Aorta (tissue), 5 donors: ENCODE data around the gene RAG1. TPM values are rescaled to one million over a fixed set of nuclear protein-coding genes. Genes with fewer than 3 reads are reported as not detected.

Experiments used
- ATAC-seq: fragments of 200-7000 bp; cut with Tn5 transposase; one replicate; pipeline ENCODE4 v1.9.1; 2022; ENCODE audit warnings: moderate library complexity; ENCODE audit not compliant: low FRiP score
- DNase-seq, 2 donors: peaks; one replicate each; pipeline ENCODE4 v3.0.0-alpha.2; 2020
- H3K27ac ChIP-seq, 2 donors: one replicate each; pipeline ENCODE4 v1.5.1; 2013; ENCODE audit warnings: low read length in 2 of 2, mild to moderate bottlenecking in 2 of 2, moderate library complexity in 2 of 2, control low read depth in 1 of 2, inconsistent platforms in 1 of 2, low read depth in 1 of 2
- H3K27me3 ChIP-seq, 2 donors: one replicate each; pipeline ENCODE4 v1.6.1; 2013; ENCODE audit warnings: control low read depth in 1 of 2, low read length in 1 of 2, mild to moderate bottlenecking in 1 of 2, moderate library complexity in 1 of 2; ENCODE audit not compliant: insufficient read depth in 2 of 2, control insufficient read depth in 1 of 2
- H3K36me3 ChIP-seq, 2 donors: one replicate each; pipeline ENCODE4 v1.6.1; 2013; ENCODE audit warnings: control low read depth in 1 of 2, low read length in 1 of 2, mild to moderate bottlenecking in 1 of 2; ENCODE audit not compliant: insufficient read depth in 2 of 2, control insufficient read depth in 1 of 2
- H3K4me1 ChIP-seq, 2 donors: one replicate each; pipeline ENCODE4 v1.6.1; 2013; ENCODE audit warnings: low read length in 2 of 2, control low read depth in 1 of 2, mild to moderate bottlenecking in 1 of 2, moderate library complexity in 1 of 2; ENCODE audit not compliant: insufficient read depth in 2 of 2, control insufficient read depth in 1 of 2
- H3K4me3 ChIP-seq, 2 donors: one replicate each; pipeline ENCODE4 v1.5.1; 2013; ENCODE audit warnings: low read length in 2 of 2, control low read depth in 1 of 2, mild to moderate bottlenecking in 1 of 2
- H3K9me3 ChIP-seq: one replicate; pipeline ENCODE4 v1.6.1; 2013; ENCODE audit warnings: mild to moderate bottlenecking, low read length; ENCODE audit not compliant: control insufficient read depth
- WGBS, 2 donors: extraction: QIAGEN DNeasy Blood & Tissue Kit; methylation state at CpG; one replicate each; pipeline ENCODE4 v1.1.7; 2013; 5-methylcytosine and 5-hydroxymethylcytosine counted together
- intact Hi-C, 2 donors: fragments of 100-400 bp; cut with DNase I; formaldehyde crosslinking; loops; one replicate each; pipeline versions ENCODE4 v1.14.2 to v1.15.0; 2022
- polyA plus RNA-seq, 2 donors: library from polyadenylated mRNA; stranded (reverse); fragments of 200-250 nt; gene quantifications; one replicate each; pipeline ENCODE4 v1.2.3, GENCODE V29; 2013
- total RNA-seq, 2 donors: library from RNA; stranded (reverse); fragmentation: NEBNext Ultra II Directional; extraction: Animal tissue kit (Norgen Biotek cat#: 25700); gene quantifications; one replicate each; pipeline ENCODE4 v1.2.1, GENCODE V29; 2021
- donor health status: healthy with polysubstance abuse.
- donor health status: Bipolar disorder and iron deficiency.
- donor health status: DM: no; HTN: no; CAD: no.
- donor health status: DM: no; HTN: no; CAD: no.
- donor health status: DM: yes; HTN: yes; CAD: no.

RAG1 gene
- total and polyA plus RNA-seq, 4 donors = 0.05 to 0.96 (median 0.51) TPM

DNA sequence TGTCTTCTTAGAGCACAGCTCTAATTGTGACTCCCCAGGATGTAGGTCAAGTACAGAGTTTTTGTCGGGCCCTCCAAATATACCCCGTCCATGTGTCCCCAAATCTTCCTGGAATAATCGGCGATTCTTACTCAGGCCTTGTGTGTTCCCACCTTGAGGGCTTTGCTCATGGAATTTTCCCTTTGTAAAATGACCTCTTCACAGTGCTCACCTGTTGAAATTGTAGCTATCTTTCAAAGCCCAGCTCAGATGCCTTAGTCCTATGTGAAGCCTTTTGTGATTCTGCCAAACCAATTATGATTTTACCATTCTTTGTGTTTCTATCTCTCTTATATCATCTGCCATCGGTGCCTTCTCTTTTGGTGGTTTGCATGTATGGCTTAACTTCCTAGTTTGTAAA is 60.3 kb downstream of the RAG1 start:
- no peak for DNase-seq
- Histone ChIP-seq H3K27me3 (no peaks in the 10 kb centered on the region), H3K4me1 (no peaks in the 10 kb centered on the region), H3K9me3 (no peaks in the 10 kb centered on the region), H3K36me3 (peaks cover 0 to 3% of the 10 kb centered on the region in 2 donors), H3K4me3 (no peak overlapping the region), H3K27ac (no peak overlapping the region)
- whole genome bisulfite sequencing, 2 donors = 94 to 96% methylated on average over 5 of the region's 5 CpGs
- ATAC-seq = no peak
- intact Hi-C loops = no loop called here

DNA sequence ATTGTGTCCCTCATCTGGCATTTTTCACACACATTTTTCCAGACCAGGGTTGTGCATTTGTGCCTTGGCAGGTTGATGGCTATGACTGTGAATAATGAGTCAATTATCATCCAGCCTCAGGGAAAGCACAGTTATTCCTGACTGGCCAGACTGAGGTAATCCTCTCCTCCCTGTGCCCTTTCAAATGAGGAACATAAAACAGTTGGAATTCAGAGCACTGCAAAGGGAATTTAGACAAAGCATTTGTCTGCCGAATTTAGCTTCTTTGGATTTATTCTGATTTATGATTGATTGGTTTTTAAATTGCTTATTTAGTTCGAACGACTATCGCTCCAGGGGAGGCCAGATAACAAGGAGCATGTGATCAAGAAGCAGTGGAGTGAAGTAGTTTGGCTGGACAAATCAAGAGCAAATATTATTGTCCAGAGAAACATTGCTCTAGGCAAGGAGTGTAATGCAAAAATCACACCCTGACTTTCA is 61.0 kb downstream of the RAG1 start:
- Histone ChIP-seq H3K9me3 (no peaks in the 10 kb centered on the region), H3K4me3 (no peak overlapping the region), H3K4me1 (no peaks in the 10 kb centered on the region), H3K27me3 (no peaks in the 10 kb centered on the region), H3K36me3 (peaks cover 0 to 3% of the 10 kb centered on the region in 2 donors), H3K27ac (no peak overlapping the region)
- DNase-seq = no peak
- ATAC-seq = no peak
- 53 to 54% methylated on average over 4 of the region's 4 CpGs for WGBS, 2 donors
- intact Hi-C loops = no loop called here

Other genes starting within 250 kb of the RAG1 start
- 10 to 100 TPM; 18.7 to 22.5 TPM for gene TRAF6, start 57.7 kb upstream of the RAG1 start, total RNA-seq
- gene TRAF6, start 57.7 kb upstream of the RAG1 start, polyA plus RNA-seq = 1 to 10 TPM; 4.4 to 5.7 TPM
- gene IFTAP, start 26.5 kb downstream of the RAG1 start, total RNA-seq = 10 to 100 TPM; 13.5 to 17.2 TPM
- 10 to 100 TPM; 26.7 to 62.1 TPM for gene IFTAP, start 26.5 kb downstream of the RAG1 start, polyA plus RNA-seq
- not detected for gene RAG2, start 30.2 kb downstream of the RAG1 start, total RNA-seq
- not detected for gene RAG2, start 30.2 kb downstream of the RAG1 start, polyA plus RNA-seq